PC-3 (cell line): ENCODE results near the gene GOSR1. TPM values are rescaled to one million over a fixed set of nuclear protein-coding genes. Genes with fewer than 3 reads are reported as not detected.
"Not testable (repeated sequence)": the region's sequence is repeated elsewhere in the genome, so short reads cannot be mapped to it uniquely, and the experiment has no call there.

Experiments
- ATAC-seq: fragments of 200-7000 bp; cut with Tn5 transposase; 2 replicates; pipeline ENCODE4 v1.9.1; 2020; ENCODE audit warnings: mild to moderate bottlenecking, moderate library complexity
- BruUV-seq: library from RNA; stranded (reverse); fragments of 400-500 nt; replicated peaks from 2 replicates; lab custom pipeline; 2021; lab: Mats Ljungman, UMichigan
- CTCF ChIA-PET: fragments of 300-600 bp; sonication (Branson Sonifier 250); formaldehyde crosslinking; loops from one replicate; lab custom pipeline; 2022; ENCODE audit warnings: antibody characterized with exemption; lab: Charles Lee
- POLR2A ChIA-PET: fragments of 300-600 bp; sonication (Branson Sonifier 250); formaldehyde crosslinking; loops from one replicate; lab custom pipeline; 2022; ENCODE audit warnings: antibody characterized with exemption; ENCODE audit not compliant: unreplicated experiment; lab: Charles Lee
- DNase-seq: peaks from one replicate; pipeline ENCODE4 v3.0.0-alpha.2; 2015
- H2AFZ ChIP-seq: fragments of 300-600 bp; sonication (generic); 2 replicates; pipeline ENCODE4 v1.6.0; 2016; ENCODE audit warnings: antibody characterized with exemption, low read length
- H3F3A ChIP-seq: fragments of 300-600 bp; sonication (generic); one replicate; pipeline ENCODE4 v1.6.0; 2017; ENCODE audit warnings: antibody characterized with exemption, low read length, control low read depth, mild to moderate bottlenecking; ENCODE audit not compliant: unreplicated experiment
- H3K27ac ChIP-seq: fragments of 300-600 bp; sonication (generic); 2 replicates; pipeline ENCODE4 v1.5.1; 2016; ENCODE audit warnings: mild to moderate bottlenecking, low read length
- H3K27me3 ChIP-seq: fragments of 300-600 bp; sonication (generic); 2 replicates; pipeline ENCODE4 v1.6.1; 2016; ENCODE audit warnings: low read length, mixed read lengths
- H3K36me3 ChIP-seq: fragments of 300-600 bp; sonication (generic); 2 replicates; pipeline ENCODE4 v1.6.1; 2016; ENCODE audit warnings: low read depth, mixed run types, low read length, mixed read lengths
- H3K4me1 ChIP-seq: fragments of 300-600 bp; sonication (generic); 2 replicates; pipeline ENCODE4 v1.5.1; 2016; ENCODE audit warnings: low read length; ENCODE audit not compliant: insufficient read depth
- H3K4me2 ChIP-seq: fragments of 300-600 bp; sonication (generic); 2 replicates; pipeline ENCODE4 v1.6.0; 2016; ENCODE audit warnings: low read length
- H3K4me3 ChIP-seq: fragments of 300-600 bp; sonication (generic); 2 replicates; pipeline ENCODE4 v1.5.1; 2016; ENCODE audit warnings: mild to moderate bottlenecking, low read length, mixed read lengths
- H3K79me2 ChIP-seq: fragments of 300-600 bp; sonication (generic); 2 replicates; pipeline ENCODE4 v1.6.1; 2017; ENCODE audit warnings: low read length, mixed read lengths
- H3K9ac ChIP-seq: fragments of 300-600 bp; sonication (generic); 2 replicates; pipeline ENCODE4 v1.6.0; 2016; ENCODE audit warnings: mild to moderate bottlenecking, low read length
- H3K9me2 ChIP-seq: fragments of 300-600 bp; sonication (generic); replicated peaks from 2 replicates; pipeline ENCODE4 v1.6.1; 2016; ENCODE audit warnings: mixed run types, low read length, mixed read lengths
- H3K9me3 ChIP-seq: fragments of 300-600 bp; sonication (generic); 2 replicates; pipeline ENCODE4 v1.6.1; 2016; ENCODE audit warnings: low read length, mixed read lengths
- H4K20me1 ChIP-seq: fragments of 300-600 bp; sonication (generic); 2 replicates; pipeline ENCODE4 v1.6.1; 2016; ENCODE audit warnings: low read length, mixed read lengths
- EZH2 ChIP-seq: fragments of 300-600 bp; sonication (generic); IDR thresholded peaks from one replicate; pipeline ENCODE4 v1.6.1; 2017; ENCODE audit warnings: antibody characterized with exemption, mild to moderate bottlenecking, low read length; ENCODE audit not compliant: unreplicated experiment
- EZH2phosphoT487 ChIP-seq: fragments of 300-600 bp; sonication (generic); IDR thresholded peaks from 2 replicates; pipeline ENCODE4 v1.6.1; 2018; ENCODE audit warnings: mild to moderate bottlenecking, antibody characterized with exemption, low read length, borderline replicate concordance
- intact Hi-C: fragments of 100-400 bp; cut with micrococcal nuclease; formaldehyde crosslinking; loops from 2 replicates; pipeline ENCODE4 v1.9.0; 2023
- total RNA-seq: library from RNA; depleted of rRNA; stranded (reverse); fragments of >200 nt; gene quantifications from 2 replicates; pipeline ENCODE4 v1.2.3, GENCODE V29; 2014
- TF ChIP-seq, protein P1 (sequence below): fragments of 300-600 bp; sonication (generic); conservative IDR thresholded peaks from 2 replicates; pipeline ENCODE4 v1.5.1; 2017; ENCODE audit warnings: antibody characterized with exemption, low read depth, mild to moderate bottlenecking, low read length

The GOSR1 gene
- total RNA-seq, 1 experiment from 2014 or later = 22.2 TPM

DNA sequence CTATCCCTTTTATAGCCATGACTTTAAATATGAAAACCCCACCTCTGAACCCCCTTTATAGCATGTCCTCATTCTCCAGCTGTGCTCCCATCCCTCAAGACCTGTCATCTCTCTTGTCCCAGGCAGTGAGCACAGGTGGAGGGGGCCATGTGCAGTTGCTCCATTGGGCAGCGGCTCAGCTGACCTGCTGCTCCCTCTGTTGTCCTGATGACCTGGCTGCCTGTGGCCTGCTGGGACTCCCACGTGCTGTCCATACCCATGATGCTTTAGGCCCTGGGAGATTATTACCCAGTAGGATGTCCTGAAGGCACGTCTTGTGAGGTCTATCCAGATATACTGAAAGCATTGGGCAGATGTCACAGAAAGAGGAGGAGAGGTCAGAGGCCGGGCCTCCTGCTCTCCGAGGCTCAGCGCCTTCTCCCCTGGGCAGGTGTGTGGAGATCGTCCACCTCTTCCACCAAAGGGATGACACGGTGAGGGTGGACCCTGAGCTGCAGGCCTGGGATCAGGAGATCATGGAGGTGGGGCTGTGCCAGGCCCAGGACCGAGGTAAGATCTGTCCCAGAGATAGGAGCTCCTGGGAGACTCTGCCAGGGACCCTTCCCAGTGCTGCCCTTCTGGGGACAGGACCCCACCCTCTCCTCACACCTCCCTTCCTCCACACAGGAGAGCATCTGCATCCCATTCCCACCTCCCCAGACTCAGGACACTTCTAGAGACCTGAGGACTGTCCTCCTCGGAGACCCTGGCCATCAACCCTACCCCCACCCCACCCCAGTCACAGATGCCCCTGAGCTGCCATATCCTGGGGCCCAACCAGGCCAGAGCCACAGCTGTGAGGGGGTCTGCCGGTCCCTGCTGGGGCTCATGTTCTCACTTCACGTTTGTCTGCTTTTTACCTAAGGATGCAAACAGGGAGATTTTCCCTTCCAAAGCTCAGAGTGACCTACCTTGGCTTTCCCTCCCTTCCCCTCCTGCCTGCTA, 58.0 kb downstream of the GOSR1 start:
- H3K4me1 ChIP-seq = no peaks in the 10 kb centered on the region
- no peaks in the 10 kb centered on the region for H3F3A ChIP-seq
- no peaks in the 10 kb centered on the region for H4K20me1 ChIP-seq
- H2AFZ ChIP-seq = no peak overlapping the region
- DNase-seq (no peak), ATAC-seq (no peak)
- CTCF ChIA-PET = no interaction called here
- no peaks in the 10 kb centered on the region for H3K9me3 ChIP-seq
- H3K9me2 ChIP-seq = no peaks in the 10 kb centered on the region
- intact Hi-C loops = no loop called here
- H3K4me3 ChIP-seq = no peak overlapping the region
- H3K9ac ChIP-seq = no peak overlapping the region
- TF ChIP-seq EZH2phosphoT487 = no peak
- TF ChIP-seq, protein P1, sequence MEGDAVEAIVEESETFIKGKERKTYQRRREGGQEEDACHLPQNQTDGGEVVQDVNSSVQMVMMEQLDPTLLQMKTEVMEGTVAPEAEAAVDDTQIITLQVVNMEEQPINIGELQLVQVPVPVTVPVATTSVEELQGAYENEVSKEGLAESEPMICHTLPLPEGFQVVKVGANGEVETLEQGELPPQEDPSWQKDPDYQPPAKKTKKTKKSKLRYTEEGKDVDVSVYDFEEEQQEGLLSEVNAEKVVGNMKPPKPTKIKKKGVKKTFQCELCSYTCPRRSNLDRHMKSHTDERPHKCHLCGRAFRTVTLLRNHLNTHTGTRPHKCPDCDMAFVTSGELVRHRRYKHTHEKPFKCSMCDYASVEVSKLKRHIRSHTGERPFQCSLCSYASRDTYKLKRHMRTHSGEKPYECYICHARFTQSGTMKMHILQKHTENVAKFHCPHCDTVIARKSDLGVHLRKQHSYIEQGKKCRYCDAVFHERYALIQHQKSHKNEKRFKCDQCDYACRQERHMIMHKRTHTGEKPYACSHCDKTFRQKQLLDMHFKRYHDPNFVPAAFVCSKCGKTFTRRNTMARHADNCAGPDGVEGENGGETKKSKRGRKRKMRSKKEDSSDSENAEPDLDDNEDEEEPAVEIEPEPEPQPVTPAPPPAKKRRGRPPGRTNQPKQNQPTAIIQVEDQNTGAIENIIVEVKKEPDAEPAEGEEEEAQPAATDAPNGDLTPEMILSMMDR = no peak
- TF ChIP-seq EZH2 = no peak
- no TSS peak for BruUV-seq
- H3K27me3 ChIP-seq = no peaks in the 10 kb centered on the region
- H3K36me3 ChIP-seq = no peaks in the 10 kb centered on the region
- H3K27ac ChIP-seq = no peak overlapping the region
- POLR2A ChIA-PET = no interaction called here
- H3K79me2 ChIP-seq = no peaks in the 10 kb centered on the region
- H3K4me2 ChIP-seq = no peak overlapping the region

GRCh38 chr17:30536846-30537245, 59.6 kb downstream of the GOSR1 start:
- H3K9ac ChIP-seq, POLR2A ChIA-PET, H3F3A ChIP-seq, H2AFZ ChIP-seq, H3K9me3 ChIP-seq, H3K4me2 ChIP-seq, H3K4me3 ChIP-seq, H3K4me1 ChIP-seq, H3K27me3 ChIP-seq, intact Hi-C loops, CTCF ChIA-PET, ATAC-seq, H3K9me2 ChIP-seq, BruUV-seq, H3K79me2 ChIP-seq, DNase-seq, H3K27ac ChIP-seq, H4K20me1 ChIP-seq, H3K36me3 ChIP-seq: not testable (repeated sequence)

DNA sequence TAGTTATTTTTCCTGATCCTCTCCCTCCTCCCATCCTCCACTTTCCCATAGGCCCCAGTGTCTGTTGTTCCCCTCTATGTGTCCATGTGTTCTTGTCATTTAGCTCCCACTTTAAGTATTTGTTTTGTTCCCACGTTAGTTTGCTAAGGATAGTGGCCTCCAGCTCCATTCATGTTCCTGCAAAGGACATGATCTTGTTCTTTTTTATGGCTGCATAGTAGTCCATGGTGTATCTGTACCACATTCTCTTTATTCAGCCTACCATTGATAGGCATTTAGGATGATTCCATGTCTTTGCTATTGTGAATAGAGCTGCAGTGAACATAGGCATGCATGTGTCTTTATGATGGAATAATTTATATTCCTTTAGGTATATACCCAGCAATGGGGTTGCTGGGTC, 60.5 kb downstream of the GOSR1 start:
- H3K27me3 ChIP-seq, H2AFZ ChIP-seq, ATAC-seq: not testable (repeated sequence)

More for the DNA sequence above, 60.5 kb downstream of the GOSR1 start:
- H3K4me2 ChIP-seq, H3K9ac ChIP-seq, DNase-seq, H3K79me2 ChIP-seq, H3K4me1 ChIP-seq, H3K27ac ChIP-seq, H3K9me3 ChIP-seq, H3K9me2 ChIP-seq, intact Hi-C loops, BruUV-seq, H3K36me3 ChIP-seq, POLR2A ChIA-PET, H3F3A ChIP-seq, H4K20me1 ChIP-seq, H3K4me3 ChIP-seq: not testable (repeated sequence)
- CTCF ChIA-PET = interaction anchor here (0.5 kb wide), 1 partner anchor 402 kb away, joined by 3 read pairs; no protein-coding TSS in a partner anchor
